ENCODE data around the gene CD300E.
"Not testable (repeated sequence)": the region's sequence is repeated elsewhere in the genome, so short reads cannot be mapped to it uniquely, and the experiment has no call there.

Gene CD300E

GRCh38 chr17:74633326-74633725 lies 9.8 kb upstream of the CD300E start:
- no peak for DNase-seq

GRCh38 chr17:74632617-74633016 lies 9.1 kb upstream of the CD300E start:
- no peak for DNase-seq

GRCh38 chr17:74631468-74632450 lies 8.2 kb upstream of the CD300E start:
- DNase-seq, result no peak

- DNase-seq, result not testable (repeated sequence)
Observed at GRCh38 chr17:74630251-74630650, 6.7 kb upstream of the CD300E start.

- DNase-seq, result no peak
Observed at GRCh38 chr17:74625661-74626060, 2.1 kb upstream of the CD300E start.

- no peak for DNase-seq
Observed at GRCh38 chr17:74624131-74624530, 593 bp upstream of the CD300E start.

- no peak for DNase-seq
Observed at GRCh38 chr17:74619077-74619673, 4.4 kb downstream of the CD300E start.

GRCh38 chr17:74618451-74618850 lies 5.1 kb downstream of the CD300E start:
- no peak for DNase-seq

- DNase-seq, result no peak
Observed at GRCh38 chr17:74616696-74617095, 6.8 kb downstream of the CD300E start.

GRCh38 chr17:74612046-74612445 lies 11.5 kb downstream of the CD300E start:
- no peak for DNase-seq

- no peak for DNase-seq
Observed at GRCh38 chr17:74610108-74610507, 13.4 kb downstream of the CD300E start.

- DNase-seq, result no peak
Observed at GRCh38 chr17:74608511-74608910, 15.0 kb downstream of the CD300E start.

- no peak for DNase-seq
Observed at GRCh38 chr17:74607221-74607620, 16.3 kb downstream of the CD300E start.

GRCh38 chr17:74606050-74606449 lies 17.5 kb downstream of the CD300E start:
- no peak for DNase-seq

- no peak for DNase-seq
Observed at GRCh38 chr17:74605361-74605760, 18.2 kb downstream of the CD300E start.

GRCh38 chr17:74604761-74605160 lies 18.8 kb downstream of the CD300E start:
- DNase-seq, result no peak

- no peak for DNase-seq
Observed at GRCh38 chr17:74604200-74604599, 19.3 kb downstream of the CD300E start.

- no peak for DNase-seq
Observed at GRCh38 chr17:74603746-74604145, 19.8 kb downstream of the CD300E start.

- DNase-seq, result no peak
Observed at GRCh38 chr17:74603037-74603635, 20.4 kb downstream of the CD300E start.

- peak; percentile 33 for DNase-seq
Observed at GRCh38 chr17:74601944-74602572, 21.5 kb downstream of the CD300E start.

GRCh38 chr17:74599448-74599939 lies 24.0 kb downstream of the CD300E start:
- DNase-seq, result no peak

- DNase-seq, result no peak
Observed at GRCh38 chr17:74599023-74599399, 24.5 kb downstream of the CD300E start.

GRCh38 chr17:74598346-74599022 lies 25.1 kb downstream of the CD300E start:
- DNase-seq, result no peak

All from CD4-positive, alpha-beta T cell treated with Interleukin-10 for 1 hour (primary cell).